Vagina (tissue), 2 donors: ENCODE results near the gene PSMA3.
A peak's percentile ranks its signal among the peaks of the same experiment; 100 is the strongest.

Source experiments
- CTCF ChIP-seq, 3 experiments: fragments of 450-650 bp in 2 of 3; fragments of 200-600 bp in 1 of 3; sonication (generic) in 1 of 3; IDR thresholded peaks; one replicate each; pipeline ENCODE4 v1.5.1; 2017 to 2019; ENCODE audit warnings: antibody characterized with exemption in 3 of 3, mild to moderate bottlenecking in 2 of 3, moderate library complexity in 2 of 3
- POLR2A ChIP-seq, 2 donors: fragments of 450-650 bp; IDR thresholded peaks; one replicate each; pipeline ENCODE4 v1.6.1; 2017; ENCODE audit warnings: antibody characterized with exemption in 2 of 2, mild to moderate bottlenecking in 2 of 2, moderate library complexity in 2 of 2

- TF ChIP-seq CTCF (IDR thresholded peaks at IDR 0.05) (no peak), POLR2A (IDR thresholded peaks at IDR 0.05) (peak in 1 of 2 donors; percentile 96)
Measured at GRCh38 chr14:58298477-58299400, 54.1 kb downstream of the PSMA3 start, which contains the start of gene ARID4A.
